Fibroblast of lung (primary cell): ENCODE data around the gene ENO4.

Source experiments
- CTCF ChIP-seq, 2 donors: IDR thresholded peaks in 1 of 2; conservative IDR thresholded peaks in 1 of 2; 1 replicate in 1 of 2; 2 replicates in 1 of 2; pipeline ENCODE4 v1.5.1; 2011 to 2012; ENCODE audit warnings: low read length in 2 of 2, control low read depth in 1 of 2, inconsistent platforms in 1 of 2, low read depth in 1 of 2, mild to moderate bottlenecking in 1 of 2
- EZH2 ChIP-seq: IDR thresholded peaks from 2 replicates; pipeline ENCODE4 v1.5.1; 2012; ENCODE audit warnings: low read length, control low read depth, mild to moderate bottlenecking; ENCODE audit errors: missing control alignments

- TF ChIP-seq CTCF (conservative IDR thresholded peaks at IDR 0.05 in 1 of 2, IDR thresholded peaks at IDR 0.05 in 1 of 2; ENCODE audit: low read depth in 1 of 2, low read length in 2 of 2) = no peak
- TF ChIP-seq EZH2 = no peak
Observed at GRCh38 chr10:116868198-116868676, 18.9 kb downstream of the ENO4 start.
